ENCODE measurements around the gene GPSM3.

The GPSM3 gene

GRCh38 chr6:32175711-32176475 lies 16.6 kb downstream of the GPSM3 start, which contains the start of gene AGPAT1:
TSS of gene AGPAT1 (minus strand) at chr6:32176084. CDS start at chr6:32171496, 4,588 bp downstream.
- peak within 1 kb of the TSS; percentile 81 for H3K4me3 ChIP-seq (ENCODE audit: low read length)
- no peak for TF ChIP-seq ZNF274 (IDR thresholded peaks at IDR 0.05; ENCODE audit: low read depth, low read length)

- TF ChIP-seq ZNF274 (IDR thresholded peaks at IDR 0.05; ENCODE audit: low read depth, low read length), result no peak
- H3K4me3 ChIP-seq (ENCODE audit: low read length), result peak overlapping the region; percentile 81
These were observed 17.1 kb downstream of the GPSM3 start for GRCh38 chr6:32175322-32175710.

GRCh38 chr6:32174416-32174815 lies 18.0 kb downstream of the GPSM3 start:
- H3K4me3 ChIP-seq (ENCODE audit: low read length), result no peak overlapping the region
- no peak for TF ChIP-seq ZNF274 (IDR thresholded peaks at IDR 0.05; ENCODE audit: low read depth, low read length)

- H3K4me3 ChIP-seq (ENCODE audit: low read length), result no peak overlapping the region
These were observed 19.3 kb downstream of the GPSM3 start for GRCh38 chr6:32173051-32173727.

GRCh38 chr6:32171234-32171633 lies 21.2 kb downstream of the GPSM3 start:
- no peak overlapping the region for H3K4me3 ChIP-seq (ENCODE audit: low read length)
- TF ChIP-seq ZNF274 (IDR thresholded peaks at IDR 0.05; ENCODE audit: low read depth, low read length), result no peak

More at GRCh38 chr6:32173051-32173727, 19.3 kb downstream of the GPSM3 start:
- TF ChIP-seq ZNF274 (IDR thresholded peaks at IDR 0.05; ENCODE audit: low read depth, low read length), result no peak

- no peak for TF ChIP-seq ZNF274 (IDR thresholded peaks at IDR 0.05; ENCODE audit: low read depth, low read length)
These were observed 22.1 kb downstream of the GPSM3 start for GRCh38 chr6:32170294-32170693.

GRCh38 chr6:32168807-32169591 lies 23.4 kb downstream of the GPSM3 start:
- no peak overlapping the region for H3K4me3 ChIP-seq (ENCODE audit: low read length)
- TF ChIP-seq ZNF274 (IDR thresholded peaks at IDR 0.05; ENCODE audit: low read depth, low read length), result no peak

More at GRCh38 chr6:32170294-32170693, 22.1 kb downstream of the GPSM3 start:
- H3K4me3 ChIP-seq (ENCODE audit: low read length), result no peak overlapping the region

- TF ChIP-seq ZNF274 (IDR thresholded peaks at IDR 0.05; ENCODE audit: low read depth, low read length), result no peak
- H3K4me3 ChIP-seq (ENCODE audit: low read length), result no peak overlapping the region
These were observed 24.1 kb downstream of the GPSM3 start for GRCh38 chr6:32168350-32168749.

GRCh38 chr6:32167761-32168262 lies 24.6 kb downstream of the GPSM3 start:
- H3K4me3 ChIP-seq (ENCODE audit: low read length), result no peak overlapping the region
- no peak for TF ChIP-seq ZNF274 (IDR thresholded peaks at IDR 0.05; ENCODE audit: low read depth, low read length)

GRCh38 chr6:32167154-32167760 lies 25.2 kb downstream of the GPSM3 start:
- TF ChIP-seq ZNF274 (IDR thresholded peaks at IDR 0.05; ENCODE audit: low read depth, low read length), result no peak
- no peak overlapping the region for H3K4me3 ChIP-seq (ENCODE audit: low read length)

GRCh38 chr6:32166411-32167061 lies 25.9 kb downstream of the GPSM3 start:
- TF ChIP-seq ZNF274 (IDR thresholded peaks at IDR 0.05; ENCODE audit: low read depth, low read length), result no peak
- no peak overlapping the region for H3K4me3 ChIP-seq (ENCODE audit: low read length)

GRCh38 chr6:32164295-32164694 lies 28.1 kb downstream of the GPSM3 start, which contains the start of gene EGFL8:
TSS of gene EGFL8 (plus strand) at chr6:32164595. CDS start at chr6:32166166, 1,571 bp downstream.
- H3K4me3 ChIP-seq (ENCODE audit: low read length), result no peak within 1 kb of the TSS
- TF ChIP-seq ZNF274 (IDR thresholded peaks at IDR 0.05; ENCODE audit: low read depth, low read length), result no peak

- no peak overlapping the region for H3K4me3 ChIP-seq (ENCODE audit: low read length)
- TF ChIP-seq ZNF274 (IDR thresholded peaks at IDR 0.05; ENCODE audit: low read depth, low read length), result no peak
These were observed 28.7 kb downstream of the GPSM3 start for GRCh38 chr6:32163559-32164258.
